GM21515 (cell line): ENCODE results near the gene NIPAL3.
"Not testable (repeated sequence)": the region's sequence is repeated elsewhere in the genome, so short reads cannot be mapped to it uniquely, and the experiment has no call there.

ENCODE experiments used
- ATAC-seq: cut with Tn5 transposase; IDR thresholded peaks from one replicate; pipeline ENCODE4 v1.9.1; 2021; ENCODE audit not compliant: unreplicated experiment

Gene NIPAL3

GRCh38 chr1:24488159-24488558, 72.6 kb downstream of the NIPAL3 start:
- not testable (repeated sequence) for ATAC-seq

DNA sequence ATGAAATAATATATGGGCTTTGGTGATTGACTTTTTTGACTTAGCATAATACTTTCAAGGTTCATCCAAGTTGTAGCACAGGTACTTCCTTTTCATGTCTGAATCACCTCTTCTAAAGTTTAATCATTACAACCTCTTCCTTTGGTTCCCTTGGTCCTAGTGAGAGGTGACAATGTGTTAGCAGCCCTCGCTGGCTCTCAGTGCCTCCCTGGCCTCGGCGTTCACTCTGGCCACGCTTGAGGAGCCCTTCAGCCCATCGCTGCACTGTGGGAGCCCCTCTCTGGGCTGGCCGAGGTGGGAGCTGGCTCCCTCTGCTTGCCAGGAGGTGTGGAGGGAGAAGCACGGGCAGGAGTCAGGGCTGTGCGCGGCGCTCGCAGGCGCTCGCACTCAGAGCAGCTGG, 74.1 kb downstream of the NIPAL3 start:
- no peak for ATAC-seq

- ATAC-seq: no peak
Observed at GRCh38 chr1:24490101-24490781, 74.6 kb downstream of the NIPAL3 start.

- ATAC-seq: no peak
Observed at GRCh38 chr1:24491577-24492360, 76.2 kb downstream of the NIPAL3 start.

GRCh38 chr1:24492935-24493334, 77.3 kb downstream of the NIPAL3 start:
- not testable (repeated sequence) for ATAC-seq

DNA sequence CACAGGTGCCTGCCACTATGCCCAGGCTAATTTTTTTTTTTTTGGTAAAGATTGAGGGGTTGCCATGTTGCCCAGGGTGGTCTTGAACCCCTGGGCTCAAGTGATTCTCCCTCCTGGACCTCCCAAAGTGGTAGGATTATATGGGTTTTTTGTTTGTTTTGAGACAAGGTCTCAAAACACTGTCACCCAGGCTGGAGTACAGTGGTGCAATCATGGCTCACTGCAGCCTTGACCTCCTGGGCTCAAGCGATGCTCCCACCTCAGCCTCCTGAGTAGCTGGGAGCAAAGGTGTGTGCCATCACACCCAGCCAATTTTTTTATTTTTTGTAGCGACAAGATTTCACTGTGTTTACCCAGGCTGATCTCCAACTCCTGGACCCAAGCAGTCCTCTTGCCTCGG, 78.2 kb downstream of the NIPAL3 start:
- ATAC-seq: no peak

DNA sequence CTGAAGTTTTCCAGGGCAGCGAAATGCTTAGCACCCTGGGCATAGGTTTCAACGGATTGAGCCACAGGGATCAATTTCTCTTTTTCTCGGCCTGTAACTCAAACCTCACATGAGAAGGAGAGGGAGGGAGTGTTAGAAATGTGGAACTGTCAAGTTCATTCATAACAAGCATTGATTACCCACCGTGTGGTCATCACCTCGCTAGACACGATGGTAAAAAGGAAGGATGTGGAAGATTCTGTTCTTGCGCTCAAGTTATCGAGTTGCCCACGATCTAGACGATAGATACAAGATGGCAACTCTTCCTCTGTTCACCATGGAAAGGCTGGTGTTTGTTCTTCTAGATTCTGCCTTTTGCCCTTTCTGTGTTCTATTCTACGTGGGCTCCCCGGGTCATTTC, 83.0 kb downstream of the NIPAL3 start:
- no peak for ATAC-seq

DNA sequence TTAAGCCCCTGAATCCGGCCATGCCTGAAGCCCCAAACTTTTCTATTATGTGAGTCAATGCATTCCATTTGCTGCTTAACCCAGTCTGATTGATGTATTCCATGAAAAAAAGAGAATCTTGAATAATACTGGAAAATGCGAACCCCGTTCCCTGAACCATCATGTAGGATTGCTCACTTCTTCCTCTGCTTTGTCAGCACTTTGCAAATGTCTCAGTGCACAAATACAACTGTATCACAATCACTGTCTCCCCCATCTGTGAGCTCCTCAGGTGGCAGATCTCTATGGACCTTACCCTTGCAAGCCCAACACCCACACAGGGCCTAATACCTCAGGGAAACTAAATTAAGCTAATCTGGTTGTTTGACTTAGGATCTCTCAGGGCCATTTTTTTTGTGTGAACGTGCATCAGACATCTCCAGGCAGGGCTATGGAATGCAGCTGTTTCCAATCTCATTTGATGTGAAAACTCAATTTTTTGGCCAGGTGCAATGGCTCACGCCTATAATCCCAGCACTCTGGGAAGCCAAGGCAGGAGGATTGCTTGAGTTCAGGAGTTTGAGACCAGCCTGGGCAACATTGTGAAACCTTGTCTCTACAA, 84.9 kb downstream of the NIPAL3 start:
- ATAC-seq: no peak

- no peak for ATAC-seq
Observed at GRCh38 chr1:24501371-24502064, 85.9 kb downstream of the NIPAL3 start.

GRCh38 chr1:24502065-24502708, 86.6 kb downstream of the NIPAL3 start:
- peak; percentile 34 for ATAC-seq

- peak; percentile 60 for ATAC-seq
Observed at GRCh38 chr1:24502709-24503058, 87.1 kb downstream of the NIPAL3 start, which contains the start of gene RCAN3. TSS of gene RCAN3 (plus strand) at chr1:24502836. CDS start at chr1:24514373, 11,537 bp downstream.

DNA sequence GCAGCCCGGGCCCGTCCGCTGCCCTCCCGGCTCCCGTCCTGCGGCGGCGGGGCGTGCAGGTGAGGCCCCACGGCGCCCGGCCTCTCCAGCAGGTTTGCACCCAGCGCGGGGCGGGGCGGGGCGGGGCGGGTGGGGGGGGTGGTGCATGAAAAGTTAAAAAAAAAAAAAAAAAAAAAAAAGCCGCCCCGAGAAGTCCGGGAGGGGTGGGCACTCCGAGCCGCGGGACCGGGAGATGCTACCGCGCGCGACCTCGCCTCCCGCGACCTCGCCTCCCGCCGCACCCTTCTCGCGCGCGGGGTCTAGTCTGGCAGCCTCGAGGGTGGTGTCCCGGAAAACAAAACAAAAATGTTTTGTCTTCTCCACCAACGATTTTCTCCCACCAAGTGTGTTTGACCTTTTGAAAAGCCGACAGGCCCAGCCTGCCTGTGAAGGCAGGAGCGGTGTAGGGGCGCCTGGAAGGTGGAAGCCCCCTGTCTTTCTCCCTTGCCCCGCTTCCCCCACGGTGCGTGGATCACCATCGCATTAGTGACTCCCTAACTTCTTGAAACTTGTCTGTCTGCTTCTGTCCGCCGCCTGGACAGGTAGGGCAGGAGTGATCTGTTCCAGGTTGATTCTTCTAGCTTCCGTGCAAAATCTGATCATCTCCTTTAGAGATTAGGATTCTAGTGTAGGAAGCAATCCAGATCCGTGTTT, 87.6 kb downstream of the NIPAL3 start:
- ATAC-seq: no peak

DNA sequence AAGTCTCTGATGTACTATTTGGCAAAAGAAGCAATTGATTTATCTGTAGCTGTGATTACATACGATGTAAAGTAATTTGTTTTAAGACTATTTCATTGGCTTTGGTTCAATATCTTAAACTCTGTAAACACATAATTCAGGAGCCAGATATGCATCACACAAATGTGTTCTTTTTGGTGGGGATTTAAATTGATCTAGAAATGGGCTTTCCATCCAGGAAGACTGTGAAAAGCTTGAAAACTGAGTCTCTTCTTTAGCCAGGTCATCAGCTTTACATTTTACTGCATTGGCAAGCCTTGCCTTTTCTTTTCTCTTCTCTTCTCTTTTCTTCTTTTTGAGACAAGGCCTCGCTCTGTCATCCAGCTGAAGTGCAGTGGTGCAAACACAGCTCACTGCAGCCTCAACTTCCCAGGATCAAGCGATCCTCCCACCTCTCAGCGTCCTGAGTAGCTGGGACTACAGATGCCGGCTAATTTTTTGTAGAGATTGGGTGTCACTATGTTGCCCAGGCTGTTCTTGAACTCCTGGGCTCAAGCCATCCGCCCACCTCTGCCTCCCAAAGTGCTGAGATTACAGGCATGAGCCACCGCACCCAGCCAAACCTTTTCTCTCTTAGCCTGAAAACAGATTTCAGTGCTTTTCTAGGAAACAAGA, 88.4 kb downstream of the NIPAL3 start:
- no peak for ATAC-seq

GRCh38 chr1:24504560-24504959, 89.0 kb downstream of the NIPAL3 start:
- no peak for ATAC-seq

DNA sequence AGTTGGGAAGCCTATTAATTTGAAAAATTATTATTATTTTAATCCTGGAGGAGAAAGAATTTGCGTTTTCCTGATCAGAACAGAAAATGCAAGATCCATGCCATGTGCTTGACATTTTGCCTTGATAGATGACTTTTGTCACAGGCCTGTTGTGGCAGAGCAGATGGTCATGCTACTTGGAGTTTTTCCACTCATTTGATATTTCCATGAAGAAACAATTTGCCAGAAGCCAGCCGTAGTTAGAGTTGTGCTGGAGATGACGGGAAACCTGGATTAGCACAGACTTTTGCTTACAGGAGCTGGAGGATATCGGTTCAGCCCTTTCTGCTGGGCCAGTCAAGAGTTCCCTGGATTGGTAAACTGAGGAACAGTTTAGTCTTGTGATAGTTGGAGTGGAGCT, 90.2 kb downstream of the NIPAL3 start:
- no peak for ATAC-seq

DNA sequence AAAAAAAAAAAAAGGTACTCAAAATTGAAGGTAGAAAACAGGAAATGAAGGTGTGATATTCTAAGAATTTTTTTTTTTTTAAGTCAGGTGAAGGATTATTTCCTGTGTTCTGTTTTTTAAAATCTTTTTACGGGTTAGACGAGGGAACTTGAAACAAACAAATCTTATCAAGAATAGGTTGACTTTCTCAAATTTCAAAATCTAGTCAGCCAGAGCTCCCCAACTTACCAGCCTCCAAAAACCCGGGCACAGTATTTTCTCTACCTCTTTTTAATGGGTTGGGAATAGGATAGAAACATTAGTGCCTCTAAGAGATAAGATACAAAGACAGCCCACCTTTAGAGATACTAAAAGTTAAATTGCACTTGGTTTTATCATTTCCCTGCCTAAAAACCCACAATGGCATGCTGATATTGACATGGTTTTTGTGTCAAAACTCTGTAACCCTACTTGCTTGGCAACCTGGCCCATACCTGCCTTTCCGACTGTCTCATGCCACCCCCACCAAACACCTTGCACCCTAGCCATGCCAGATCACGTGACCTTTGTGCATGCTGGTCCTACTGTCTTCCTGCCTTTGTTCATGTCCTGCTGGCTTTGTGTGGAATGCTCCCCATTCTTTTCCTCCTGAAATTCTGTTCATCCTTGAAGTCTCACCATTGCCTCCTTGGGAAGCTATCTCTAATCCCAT, 91.2 kb downstream of the NIPAL3 start:
- no peak for ATAC-seq

- no peak for ATAC-seq
Observed at GRCh38 chr1:24507405-24507804, 91.8 kb downstream of the NIPAL3 start.

GRCh38 chr1:24508911-24509310, 93.3 kb downstream of the NIPAL3 start:
- ATAC-seq: no peak

DNA sequence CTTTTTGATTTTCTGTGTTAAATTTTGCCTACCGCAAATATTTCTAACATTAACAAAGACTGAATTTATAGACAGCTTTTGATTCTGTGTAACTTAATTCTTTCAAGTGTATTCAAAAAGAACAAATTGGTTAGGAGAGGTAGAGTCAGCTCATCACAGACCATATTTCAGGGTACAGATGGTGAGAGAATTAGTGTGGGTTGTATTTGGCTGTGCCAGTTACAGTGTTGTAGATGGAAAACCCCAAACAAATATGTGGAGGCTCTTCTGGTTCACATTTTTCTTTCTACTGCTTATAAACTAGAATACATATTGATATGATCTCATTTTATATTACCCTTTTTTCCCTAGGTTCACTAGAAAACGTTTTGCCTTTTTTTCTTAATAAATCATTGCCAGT, 98.1 kb downstream of the NIPAL3 start:
- no peak for ATAC-seq
